HG03097 (cell line): ENCODE measurements around the gene FOXN3.

Source experiments
- ATAC-seq: cut with Tn5 transposase; IDR thresholded peaks from one replicate; pipeline ENCODE4 v1.9.1; 2021; ENCODE audit not compliant: unreplicated experiment, low FRiP score

FOXN3 gene

DNA sequence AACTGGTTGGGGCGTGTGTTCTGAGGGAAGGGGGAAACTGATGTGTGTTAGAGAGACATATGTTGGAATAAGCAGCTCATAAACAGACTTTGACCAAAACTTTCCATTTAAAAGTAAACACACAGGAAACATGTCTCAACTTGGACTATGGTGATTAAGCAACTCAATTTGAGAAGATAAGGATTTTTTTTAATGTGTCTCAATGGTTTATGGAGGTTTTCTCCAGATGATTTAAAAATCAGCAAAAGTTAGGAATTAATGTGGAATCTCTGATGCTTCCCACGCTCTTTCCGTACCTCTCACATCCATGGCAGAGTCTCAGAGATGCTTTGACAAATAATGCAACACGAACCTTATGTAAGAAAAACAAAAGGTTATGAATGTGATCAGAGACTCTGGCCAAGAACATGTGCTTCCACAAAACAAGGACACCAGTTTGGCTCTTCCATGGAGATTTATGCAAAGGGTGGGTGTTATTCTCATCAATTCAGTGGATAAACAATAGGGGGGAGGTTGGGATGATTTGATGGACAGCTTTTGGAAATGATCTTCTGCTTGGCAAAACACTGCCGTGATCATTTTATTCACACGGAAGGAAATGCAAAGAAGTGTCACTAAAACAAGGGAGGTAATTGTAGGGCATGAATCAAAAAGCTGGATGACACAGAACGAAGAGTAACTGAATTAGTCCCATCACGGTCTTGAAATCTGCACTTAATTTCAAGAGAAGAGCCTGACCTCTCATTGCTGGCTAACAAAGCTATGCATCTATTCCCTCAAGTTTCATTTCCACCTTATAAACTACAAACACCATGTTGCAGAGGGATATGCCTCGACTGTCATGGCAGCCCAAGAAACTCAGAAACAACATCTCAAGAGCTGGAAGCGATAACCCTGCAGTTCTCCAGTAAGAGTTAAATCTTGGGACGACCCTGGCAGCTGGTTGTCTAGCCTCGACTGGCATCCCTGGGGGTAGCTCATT, 76.5 kb downstream of the FOXN3 start:
- ATAC-seq, result no peak

DNA sequence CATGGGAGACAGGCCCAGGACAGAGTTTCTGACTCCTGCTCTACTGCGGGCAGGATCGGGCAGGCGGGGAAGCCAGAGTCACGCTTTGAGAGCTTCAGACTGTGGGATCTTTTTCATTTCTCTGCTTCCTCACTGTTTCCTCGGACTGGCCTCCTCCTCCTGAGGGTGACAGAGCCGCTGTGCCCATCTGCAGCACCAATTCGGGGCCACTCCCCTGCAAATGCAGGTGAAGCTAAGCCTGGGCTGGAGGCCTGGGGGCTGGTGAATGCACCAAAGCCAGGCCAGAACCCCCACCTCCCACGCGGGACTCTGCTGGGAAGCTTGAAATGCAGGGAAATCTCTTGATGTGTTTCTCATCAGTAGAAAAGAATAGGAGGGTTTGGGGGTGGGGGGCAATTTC, 77.5 kb downstream of the FOXN3 start:
- no peak for ATAC-seq

DNA sequence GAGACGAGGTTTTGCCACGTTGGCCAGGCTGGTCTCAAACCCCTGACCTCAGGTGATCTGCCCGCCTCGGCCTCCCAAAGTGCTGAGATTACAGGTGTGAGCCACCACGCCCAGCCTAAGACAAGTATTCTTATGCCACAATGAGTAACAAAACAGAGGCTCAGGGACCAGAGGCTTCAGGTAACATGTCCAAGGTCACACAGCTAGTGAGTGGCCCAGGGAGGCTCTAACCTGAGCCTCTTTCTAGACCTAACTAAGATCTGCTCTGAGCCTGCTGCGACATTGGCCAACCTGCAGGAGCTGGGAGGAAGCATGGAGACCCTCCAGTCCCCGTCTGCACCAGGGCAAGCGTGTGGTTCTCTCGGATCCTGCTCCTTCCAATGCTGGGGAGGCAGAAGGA, 77.9 kb downstream of the FOXN3 start:
- ATAC-seq, result no peak

DNA sequence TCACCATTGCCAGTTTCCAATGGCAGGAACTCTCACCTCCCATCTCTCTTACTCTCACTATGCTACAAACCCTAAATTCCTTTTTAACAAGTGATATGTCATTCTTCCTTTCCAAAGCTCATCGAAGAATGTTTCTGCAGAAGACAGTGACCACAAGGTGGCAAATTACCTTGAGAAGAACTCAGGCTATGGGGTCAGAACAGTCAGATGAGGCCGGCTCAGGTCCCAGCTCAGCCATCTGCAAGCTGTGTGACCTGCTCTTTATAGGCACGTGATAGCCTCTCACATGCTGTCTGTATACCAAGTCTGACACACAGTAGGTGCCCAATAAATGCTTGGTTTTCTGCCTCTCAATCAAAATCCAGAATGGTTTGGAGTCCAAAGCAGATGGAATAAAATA, 80.7 kb downstream of the FOXN3 start:
- no peak for ATAC-seq

DNA sequence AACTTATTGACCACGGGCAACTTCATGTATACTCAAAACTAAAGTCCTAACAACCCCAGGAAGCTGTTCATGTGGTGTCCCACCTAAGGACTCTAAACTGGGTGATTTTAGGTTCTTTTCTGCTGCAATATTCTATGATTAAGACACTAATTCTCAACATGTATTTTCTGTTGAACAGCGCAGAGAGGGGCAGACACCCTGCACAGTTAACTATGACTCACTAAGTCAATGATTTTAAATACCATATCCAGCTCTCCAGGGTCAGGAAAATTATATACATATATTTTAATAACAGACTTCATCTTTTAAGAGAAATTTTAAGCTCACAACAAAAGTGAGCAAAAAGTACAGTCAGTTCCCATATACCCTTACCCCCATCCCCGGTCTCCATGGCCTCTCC, 85.0 kb downstream of the FOXN3 start:
- ATAC-seq, result no peak

DNA sequence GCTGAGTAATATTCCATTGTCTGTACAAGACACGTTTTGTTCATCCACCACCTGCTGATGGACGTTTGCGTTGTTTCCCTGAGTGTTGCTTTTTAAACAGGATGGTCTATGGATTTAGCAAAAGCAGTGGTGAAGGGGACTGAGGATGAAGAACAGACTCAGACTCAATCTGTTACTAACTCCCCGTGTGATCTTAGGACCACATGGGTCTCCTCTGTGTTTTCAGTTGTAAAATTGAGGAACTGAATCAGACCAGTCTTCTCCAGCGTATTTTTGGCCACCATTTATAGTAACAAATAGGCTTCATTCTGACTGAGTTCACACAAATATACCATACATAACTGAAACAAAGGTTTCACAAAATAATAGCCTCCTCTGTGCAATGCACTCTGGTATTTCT, 85.6 kb downstream of the FOXN3 start:
- peak; percentile 64 for ATAC-seq

DNA sequence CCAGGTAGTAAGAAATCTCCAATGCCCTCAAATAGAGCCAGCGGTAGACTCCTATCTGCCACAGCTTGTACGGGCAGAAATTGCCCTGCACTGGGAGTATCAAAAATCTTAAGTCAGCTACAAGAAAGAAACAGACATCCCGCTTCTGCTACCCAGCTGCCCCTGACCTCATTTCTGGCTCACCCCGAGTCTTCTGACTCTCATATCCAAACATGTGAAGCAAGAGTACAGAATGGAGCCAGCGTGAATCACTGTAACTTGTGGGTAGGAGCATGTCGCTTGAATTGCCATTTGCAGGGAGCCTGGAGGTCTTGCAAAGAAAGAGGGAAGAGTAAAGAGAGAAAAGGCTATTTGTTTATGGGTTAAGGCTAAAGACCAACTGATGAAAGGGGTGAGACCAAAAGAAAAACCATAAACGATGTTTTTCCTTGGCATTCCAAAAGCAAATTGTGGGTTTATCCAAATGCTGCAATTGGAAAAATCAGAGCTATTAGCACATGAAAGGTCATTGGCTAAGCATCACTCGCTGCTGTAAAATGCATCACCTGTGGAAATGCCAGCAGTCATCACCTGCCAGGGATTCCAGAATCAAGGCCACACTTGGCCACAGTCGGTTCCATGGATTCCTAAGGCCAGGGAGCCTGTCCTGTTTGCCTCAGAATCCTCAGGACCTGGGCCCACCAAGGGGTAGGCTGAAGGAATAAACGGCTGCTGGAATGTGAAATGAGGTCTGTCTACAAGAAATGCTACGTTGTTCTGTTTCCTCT, 86.6 kb downstream of the FOXN3 start:
- no peak for ATAC-seq

- no peak for ATAC-seq
Measured at GRCh38 chr14:89327771-89328212, 89.2 kb downstream of the FOXN3 start.

DNA sequence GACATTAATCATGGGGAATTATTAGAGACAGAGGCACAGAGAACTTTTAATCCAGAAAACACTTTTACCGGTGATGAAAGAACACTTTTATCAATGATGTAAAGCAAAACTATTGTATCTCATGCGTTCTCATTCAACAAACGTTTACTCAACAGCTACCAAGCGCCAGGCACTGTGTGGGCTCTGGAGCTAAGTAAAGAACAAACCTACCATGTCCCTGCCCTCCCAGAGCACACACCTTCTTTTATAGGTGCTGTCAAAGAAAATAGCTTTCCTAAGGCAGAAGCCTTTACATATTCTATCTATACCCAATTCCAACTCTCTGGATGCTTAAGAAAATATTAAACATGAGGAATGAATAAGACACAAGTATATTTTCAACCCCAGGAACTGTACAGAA, 91.1 kb downstream of the FOXN3 start:
- no peak for ATAC-seq

GRCh38 chr14:89325299-89325883, 91.6 kb downstream of the FOXN3 start:
- ATAC-seq, result no peak

GRCh38 chr14:89324501-89325298, 92.3 kb downstream of the FOXN3 start:
- ATAC-seq, result no peak

- ATAC-seq, result no peak
Measured at GRCh38 chr14:89320381-89321000, 96.5 kb downstream of the FOXN3 start.

- ATAC-seq, result no peak
Measured at GRCh38 chr14:89319687-89320086, 97.3 kb downstream of the FOXN3 start.

DNA sequence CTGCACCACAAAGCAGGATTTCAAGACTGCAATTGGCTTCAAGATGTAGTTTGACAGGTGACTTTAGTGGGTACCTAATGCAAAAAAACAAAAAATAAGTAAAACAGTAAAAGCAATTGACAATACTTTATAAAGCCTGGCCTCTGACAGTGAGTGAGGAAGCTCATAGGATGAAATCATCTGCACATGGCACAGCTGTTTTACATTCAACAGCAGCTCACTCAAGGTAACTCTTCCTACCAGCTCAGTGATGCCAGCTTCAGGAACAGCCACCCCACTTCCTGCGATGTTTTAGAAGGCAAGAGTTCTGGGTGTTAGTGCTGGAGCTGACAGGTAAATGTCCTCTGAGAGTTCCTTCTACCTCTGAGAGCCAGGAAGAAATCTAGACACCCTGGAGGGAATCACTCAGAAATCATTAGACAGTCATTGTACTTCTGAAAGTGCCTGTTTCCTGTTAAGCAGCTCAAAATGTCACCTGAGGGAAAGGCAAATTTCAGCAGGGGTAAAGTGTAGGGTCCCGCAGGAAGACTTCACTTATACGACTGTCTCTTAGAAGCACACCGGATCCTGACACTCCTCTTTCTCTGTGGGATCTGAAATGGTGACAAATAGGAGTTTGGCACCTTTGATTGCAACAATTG, 99.9 kb downstream of the FOXN3 start:
- peak; percentile 62 for ATAC-seq

DNA sequence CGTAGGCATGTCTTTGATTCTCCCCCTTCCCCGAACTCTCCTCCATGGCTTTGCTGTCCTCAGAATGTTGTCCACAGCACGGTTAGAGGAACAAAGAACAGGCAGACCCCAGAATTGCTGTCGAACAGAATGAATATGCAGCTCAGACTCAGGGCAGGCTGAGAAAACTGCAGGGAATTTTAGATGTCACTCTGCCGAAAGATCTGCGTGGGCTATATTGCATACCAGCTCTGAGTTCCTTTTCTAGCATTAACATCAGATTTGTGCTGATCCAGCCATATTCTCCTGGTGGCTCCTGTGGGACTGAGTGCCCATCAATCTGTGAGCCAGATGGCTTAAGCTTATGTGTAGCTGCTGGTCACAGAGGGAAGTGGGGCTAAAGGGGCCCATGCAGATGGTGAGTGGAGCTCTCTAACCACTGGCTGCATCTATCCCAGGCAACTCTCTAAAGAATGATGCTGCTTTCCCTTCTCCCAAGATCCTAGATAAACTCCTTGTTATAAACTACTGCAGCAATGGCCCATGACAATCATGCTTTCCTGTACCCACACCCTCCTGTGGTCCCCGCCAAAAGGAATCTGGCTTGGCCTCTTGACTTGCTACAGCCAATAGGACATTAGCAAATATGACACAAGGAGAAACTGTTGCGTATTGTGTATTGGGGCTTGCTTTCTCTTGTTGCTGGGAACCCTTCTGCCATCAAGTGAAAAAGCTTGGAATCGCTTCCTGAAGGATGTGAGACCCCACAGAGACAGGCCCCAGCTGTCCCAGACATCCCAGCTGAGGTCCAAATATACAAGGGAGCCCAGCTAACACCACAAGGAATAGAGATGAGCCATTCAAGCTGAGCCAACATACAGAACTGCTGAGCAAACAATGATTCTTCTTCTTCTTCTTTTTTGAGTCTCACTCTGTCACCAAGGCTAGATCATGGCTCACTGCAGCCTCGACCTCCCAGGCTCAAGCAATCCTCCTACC, 101.3 kb downstream of the FOXN3 start:
- no peak for ATAC-seq

DNA sequence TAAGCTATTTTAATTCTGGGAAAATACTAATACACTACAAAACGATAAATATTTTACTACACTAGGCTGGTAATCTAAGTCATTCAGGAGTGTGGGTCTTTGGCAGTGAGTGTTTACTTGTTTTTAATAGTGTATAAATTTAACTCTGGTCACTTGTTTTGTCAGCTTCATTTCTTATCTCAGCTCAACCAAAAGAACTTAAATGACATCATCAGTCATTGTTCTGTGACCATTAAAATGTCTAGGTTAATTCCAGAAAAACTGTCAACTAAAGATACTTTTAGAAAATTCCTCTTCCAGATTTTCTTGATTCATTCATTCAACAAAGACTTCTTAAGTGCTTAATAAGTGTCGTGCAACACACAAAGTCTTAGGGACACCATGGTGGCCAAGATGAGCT, 102.8 kb downstream of the FOXN3 start:
- ATAC-seq, result no peak

DNA sequence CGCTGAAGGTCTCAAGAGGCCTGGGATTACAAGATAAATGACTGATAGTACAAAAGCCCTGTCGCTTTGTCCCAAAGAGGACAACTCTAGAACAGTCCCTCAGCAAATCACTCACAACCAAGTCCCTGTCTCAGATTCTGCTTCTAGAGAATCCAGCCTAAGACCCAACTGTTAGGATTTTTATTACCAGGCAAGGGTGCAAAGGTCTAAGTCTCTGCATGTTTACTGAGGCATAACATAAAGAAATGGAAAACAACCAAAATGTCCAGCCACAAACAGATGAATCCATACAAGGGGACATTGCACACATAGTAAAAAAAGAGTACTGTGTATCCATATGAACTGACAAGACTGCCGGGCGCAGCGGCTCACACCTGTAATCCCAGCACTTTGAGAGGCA, 104.1 kb downstream of the FOXN3 start:
- no peak for ATAC-seq

DNA sequence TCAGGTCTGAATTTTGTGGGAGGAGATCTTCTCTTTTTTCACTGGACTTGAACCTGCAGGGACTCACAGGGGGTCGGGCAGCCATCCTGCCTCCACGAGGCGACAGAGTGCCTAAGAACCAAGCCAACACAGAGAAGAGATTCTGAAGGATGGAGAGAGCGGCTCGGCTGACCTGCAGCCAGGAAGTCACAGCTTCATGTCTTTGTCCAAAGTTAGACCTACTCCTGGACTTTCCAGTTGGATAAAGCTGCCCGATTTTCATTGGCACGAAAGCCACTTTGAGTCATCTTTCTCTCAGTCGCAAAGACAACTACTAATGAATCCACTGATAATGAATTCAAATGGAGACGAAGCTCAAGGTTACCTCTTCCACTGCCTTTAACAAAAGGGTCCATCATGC, 106.8 kb downstream of the FOXN3 start:
- ATAC-seq, result no peak
